PC-9 (cell line): Measurements from ENCODE around the gene COX4I1. TPM values are rescaled to one million over a fixed set of nuclear protein-coding genes. Genes with fewer than 3 reads are reported as not detected.

Experiments
- BruUV-seq: library from RNA; stranded (reverse); fragments of 400-500 nt; replicated peaks from 2 replicates; lab custom pipeline; 2021; lab: Mats Ljungman, UMichigan
- CTCF ChIA-PET: fragments of 300-600 bp; sonication (Branson Sonifier 250); formaldehyde crosslinking; loops from one replicate; lab custom pipeline; 2022; ENCODE audit warnings: antibody characterized with exemption; lab: Charles Lee
- POLR2A ChIA-PET: fragments of 300-600 bp; sonication (Branson Sonifier 250); formaldehyde crosslinking; loops from one replicate; lab custom pipeline; 2022; ENCODE audit warnings: antibody characterized with exemption; ENCODE audit not compliant: unreplicated experiment; lab: Charles Lee
- DNase-seq, 2 experiments: peaks; one replicate each; pipeline versions ENCODE4 v3.0.0 to v3.0.0-alpha.2; 2015 to 2022; ENCODE audit warnings: mixed read lengths in 1 of 2
- H2AFZ ChIP-seq: fragments of 200-600 bp; sonication (generic); 2 replicates; pipeline ENCODE4 v1.8.1; 2017; ENCODE audit warnings: antibody characterized with exemption
- H3F3A ChIP-seq: fragments of 200-600 bp; sonication (generic); 2 replicates; pipeline ENCODE4 v1.8.1; 2017; ENCODE audit warnings: antibody characterized with exemption, mild to moderate bottlenecking, low read depth; ENCODE audit not compliant: insufficient read depth
- H3K27ac ChIP-seq: fragments of 200-600 bp; sonication (generic); 2 replicates; pipeline ENCODE4 v1.6.1; 2016; ENCODE audit warnings: mixed run types
- H3K27me3 ChIP-seq: fragments of 200-600 bp; sonication (generic); 2 replicates; pipeline ENCODE4 v1.6.1; 2016; ENCODE audit warnings: low read depth, mixed run types; ENCODE audit not compliant: insufficient read depth
- H3K36me3 ChIP-seq: fragments of 200-600 bp; sonication (generic); 2 replicates; pipeline ENCODE4 v1.6.1; 2016; ENCODE audit warnings: low read depth, mixed run types
- H3K4me1 ChIP-seq: fragments of 200-600 bp; sonication (generic); replicated peaks from 2 replicates; pipeline ENCODE4 v1.6.1; 2016; ENCODE audit warnings: mixed run types; ENCODE audit not compliant: insufficient read depth
- H3K4me2 ChIP-seq: fragments of 200-600 bp; sonication (generic); 2 replicates; pipeline ENCODE4 v1.6.1; 2017; ENCODE audit warnings: mixed run types
- H3K4me3 ChIP-seq: fragments of 200-600 bp; sonication (generic); 2 replicates; pipeline ENCODE4 v1.6.1; 2016; ENCODE audit warnings: mixed run types
- H3K79me2 ChIP-seq: fragments of 200-600 bp; sonication (generic); 2 replicates; pipeline ENCODE4 v1.6.1; 2017; ENCODE audit warnings: low read depth, mixed run types
- H3K9me2 ChIP-seq: fragments of 200-600 bp; sonication (generic); 2 replicates; pipeline ENCODE4 v1.8.1; 2017; ENCODE audit warnings: mild to moderate bottlenecking; ENCODE audit not compliant: insufficient read depth
- H3K9me3 ChIP-seq: fragments of 200-600 bp; sonication (generic); 2 replicates; pipeline ENCODE4 v1.8.1; 2016; ENCODE audit warnings: low read depth; ENCODE audit not compliant: insufficient read depth
- H4K20me1 ChIP-seq: fragments of 200-600 bp; sonication (generic); 2 replicates; pipeline ENCODE4 v1.8.1; 2017; ENCODE audit not compliant: insufficient read depth
- EZH2 ChIP-seq: fragments of 200-600 bp; sonication (generic); IDR thresholded peaks from 2 replicates; pipeline ENCODE4 v1.8.0; 2017; ENCODE audit warnings: antibody characterized with exemption, low read depth
- intact Hi-C: fragments of 100-400 bp; cut with micrococcal nuclease; formaldehyde crosslinking; loops from one replicate; pipeline ENCODE4 v1.10.0; 2022; ENCODE audit not compliant: unreplicated experiment
- total RNA-seq: library from RNA; stranded (reverse); gene quantifications from 2 replicates; pipeline ENCODE4 v1.2.3, GENCODE V29; 2021
- TF ChIP-seq, protein P1 (sequence below): fragments of 200-600 bp; sonication (generic); conservative IDR thresholded peaks from 2 replicates; pipeline ENCODE4 v1.6.1; 2017; ENCODE audit warnings: mixed run types, antibody characterized with exemption, mild to moderate bottlenecking, moderate library complexity

The COX4I1 gene
- total RNA-seq, 1 experiment from 2014 or later, result 468 TPM

GRCh38 chr16:85847036-85847435 is 47.5 kb downstream of the COX4I1 start:
- CTCF ChIA-PET, result no interaction called here
- H3K4me3 ChIP-seq, result no peak overlapping the region
- H3K79me2 ChIP-seq, result no peaks in the 10 kb centered on the region
- no peaks in the 10 kb centered on the region for H3K9me2 ChIP-seq
- no peaks in the 10 kb centered on the region for H3K4me1 ChIP-seq
- H2AFZ ChIP-seq, result no peak overlapping the region
- peaks cover 97% of the 10 kb centered on the region for H3K27me3 ChIP-seq
- DNase-seq, result no peak
- H3F3A ChIP-seq, result no peaks in the 10 kb centered on the region
- H3K36me3 ChIP-seq, result no peaks in the 10 kb centered on the region
- H4K20me1 ChIP-seq, result 0 out of 2 replicates have a peak, but pooled peaks cover 3% of the 10 kb centered on the region
- POLR2A ChIA-PET, result no interaction called here
- TF ChIP-seq, protein P1, sequence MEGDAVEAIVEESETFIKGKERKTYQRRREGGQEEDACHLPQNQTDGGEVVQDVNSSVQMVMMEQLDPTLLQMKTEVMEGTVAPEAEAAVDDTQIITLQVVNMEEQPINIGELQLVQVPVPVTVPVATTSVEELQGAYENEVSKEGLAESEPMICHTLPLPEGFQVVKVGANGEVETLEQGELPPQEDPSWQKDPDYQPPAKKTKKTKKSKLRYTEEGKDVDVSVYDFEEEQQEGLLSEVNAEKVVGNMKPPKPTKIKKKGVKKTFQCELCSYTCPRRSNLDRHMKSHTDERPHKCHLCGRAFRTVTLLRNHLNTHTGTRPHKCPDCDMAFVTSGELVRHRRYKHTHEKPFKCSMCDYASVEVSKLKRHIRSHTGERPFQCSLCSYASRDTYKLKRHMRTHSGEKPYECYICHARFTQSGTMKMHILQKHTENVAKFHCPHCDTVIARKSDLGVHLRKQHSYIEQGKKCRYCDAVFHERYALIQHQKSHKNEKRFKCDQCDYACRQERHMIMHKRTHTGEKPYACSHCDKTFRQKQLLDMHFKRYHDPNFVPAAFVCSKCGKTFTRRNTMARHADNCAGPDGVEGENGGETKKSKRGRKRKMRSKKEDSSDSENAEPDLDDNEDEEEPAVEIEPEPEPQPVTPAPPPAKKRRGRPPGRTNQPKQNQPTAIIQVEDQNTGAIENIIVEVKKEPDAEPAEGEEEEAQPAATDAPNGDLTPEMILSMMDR, result no peak
- TF ChIP-seq EZH2, result no peak
- no peaks in the 10 kb centered on the region for H3K9me3 ChIP-seq
- no peak overlapping the region for H3K27ac ChIP-seq
- no peak overlapping the region for H3K4me2 ChIP-seq
- intact Hi-C loops, result no loop called here
- no TSS peak for BruUV-seq

DNA sequence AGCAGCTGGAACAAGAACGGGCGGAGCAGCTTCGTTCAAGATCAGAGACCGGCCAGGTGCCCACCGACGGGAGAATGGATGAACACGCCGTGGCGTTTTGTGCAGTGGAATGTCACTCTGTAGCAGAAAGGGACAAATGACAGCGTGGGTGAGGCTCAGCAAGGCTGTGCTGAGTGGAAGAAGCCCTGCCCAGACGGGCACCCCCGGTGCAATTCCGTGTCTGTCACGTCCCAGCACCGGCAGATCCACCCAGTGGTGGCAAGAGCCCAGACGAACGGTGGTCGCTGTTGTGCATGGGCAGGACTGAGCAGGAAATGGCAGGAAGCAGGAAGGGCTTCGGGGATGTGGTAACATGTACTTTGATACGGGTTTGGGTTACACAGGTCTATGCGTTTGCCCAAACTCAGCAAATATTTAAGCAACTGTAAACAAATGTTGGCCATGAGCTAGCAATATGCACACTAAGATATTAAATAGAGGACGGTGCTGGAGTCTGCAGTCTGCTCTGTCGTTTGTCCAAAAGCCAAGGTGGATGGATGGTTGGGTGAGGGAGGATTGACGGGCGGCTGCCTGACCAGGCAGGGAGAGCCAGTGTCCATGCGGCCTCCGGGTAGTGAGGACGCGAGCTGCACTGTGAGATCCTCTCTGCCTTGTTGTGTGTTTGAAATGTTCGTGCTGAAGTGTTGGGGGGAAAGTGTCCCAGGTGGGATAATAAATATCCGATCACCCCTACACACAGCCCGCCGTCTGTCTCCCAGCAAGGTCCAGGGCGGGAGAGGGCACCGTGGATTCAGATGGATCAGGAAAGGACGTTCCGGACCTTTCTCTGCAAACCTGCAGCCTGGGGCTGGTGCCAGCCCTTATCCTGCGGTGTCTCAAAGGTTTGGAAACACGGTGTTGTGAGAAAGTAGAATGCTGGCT is 48.4 kb downstream of the COX4I1 start:
- intact Hi-C loops, result no loop called here
- Histone ChIP-seq H3F3A (no peaks in the 10 kb centered on the region), H3K4me3 (no peak overlapping the region), H3K79me2 (no peaks in the 10 kb centered on the region), H3K27me3 (peaks cover 97% of the 10 kb centered on the region), H3K4me2 (no peak overlapping the region), H3K4me1 (no peaks in the 10 kb centered on the region), H4K20me1 (0 out of 2 replicates have a peak, but pooled peaks cover 3% of the 10 kb centered on the region), H3K27ac (no peak overlapping the region), H2AFZ (no peak overlapping the region), H3K9me3 (no peaks in the 10 kb centered on the region), H3K36me3 (no peaks in the 10 kb centered on the region), H3K9me2 (no peaks in the 10 kb centered on the region)
- ChIA-PET CTCF (no interaction called here), POLR2A (no interaction called here)
- no TSS peak for BruUV-seq
- 0 out of 2 replicates have a peak, but pooled peaks have one; percentile 2 for TF ChIP-seq EZH2
- TF ChIP-seq, protein P1, result no peak
- no peak for DNase-seq

GRCh38 chr16:85848986-85849385 is 49.5 kb downstream of the COX4I1 start:
- Histone ChIP-seq H3F3A (no peaks in the 10 kb centered on the region), H3K9me2 (no peaks in the 10 kb centered on the region), H3K4me3 (no peak overlapping the region), H3K27ac (no peak overlapping the region), H2AFZ (no peak overlapping the region), H3K9me3 (no peaks in the 10 kb centered on the region), H3K27me3 (peaks cover 97% of the 10 kb centered on the region), H3K79me2 (no peaks in the 10 kb centered on the region), H4K20me1 (0 out of 2 replicates have a peak, but pooled peaks cover 3% of the 10 kb centered on the region), H3K36me3 (no peaks in the 10 kb centered on the region), H3K4me2 (no peak overlapping the region), H3K4me1 (no peaks in the 10 kb centered on the region)
- intact Hi-C loops, result no loop called here
- BruUV-seq, result no TSS peak
- CTCF ChIA-PET, result no interaction called here
- TF ChIP-seq EZH2, result no peak
- TF ChIP-seq, protein P1, result no peak
- POLR2A ChIA-PET, result no interaction called here
- no peak for DNase-seq
